Stomach (tissue), 4 donors: ENCODE measurements around the gene RBM39.
"Not testable (repeated sequence)": the region's sequence is repeated elsewhere in the genome, so short reads cannot be mapped to it uniquely, and the experiment has no call there.

Source experiments
- EP300 ChIP-seq: sonication (generic); formaldehyde crosslinking; IDR thresholded peaks from one replicate; pipeline ENCODE4 v1.6.1; 2017; ENCODE audit warnings: antibody characterized with exemption
- POLR2A ChIP-seq, 4 donors: fragments of 450-650 bp; IDR thresholded peaks; one replicate each; pipeline ENCODE4 v1.6.1; 2016; ENCODE audit warnings: antibody characterized with exemption in 4 of 4, control low read depth in 2 of 4, mild to moderate bottlenecking in 1 of 4, moderate library complexity in 1 of 4
- POLR2AphosphoS5 ChIP-seq, 3 donors: sonication (generic); formaldehyde crosslinking; IDR thresholded peaks; one replicate each; pipeline ENCODE4 v1.6.1; 2016; ENCODE audit warnings: antibody characterized with exemption in 3 of 3
- TF ChIP-seq, protein P1 (sequence below), 7 experiments: fragments of 450-650 bp in 4 of 7; fragments of 200-600 bp in 3 of 7; sonication (generic) in 3 of 7; IDR thresholded peaks; one replicate each; pipeline ENCODE4 v1.5.1; 2016 to 2019; ENCODE audit warnings: antibody characterized with exemption in 7 of 7, control low read depth in 2 of 7, mild to moderate bottlenecking in 1 of 7

DNA sequence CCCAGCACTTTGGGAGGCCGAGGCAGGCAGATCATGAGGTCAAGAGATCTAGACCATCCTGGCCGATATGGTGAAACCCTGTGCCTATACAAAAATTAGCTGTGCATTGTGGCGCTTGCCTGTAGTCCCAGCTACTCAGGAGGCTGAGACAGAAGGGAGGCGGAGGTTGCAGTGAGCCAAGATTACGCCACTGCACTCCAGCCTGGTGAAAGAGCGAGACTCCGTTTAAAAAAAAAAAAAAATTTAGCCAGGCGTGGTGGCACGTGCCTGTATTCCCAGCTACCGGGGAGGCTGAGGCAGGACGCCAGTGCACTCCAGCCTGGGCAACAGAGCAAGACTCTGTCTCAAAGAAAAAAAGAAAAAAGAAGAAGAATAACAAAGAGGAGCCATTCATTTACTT, 19.5 kb upstream of the RBM39 start:
- TF ChIP-seq, protein P1, sequence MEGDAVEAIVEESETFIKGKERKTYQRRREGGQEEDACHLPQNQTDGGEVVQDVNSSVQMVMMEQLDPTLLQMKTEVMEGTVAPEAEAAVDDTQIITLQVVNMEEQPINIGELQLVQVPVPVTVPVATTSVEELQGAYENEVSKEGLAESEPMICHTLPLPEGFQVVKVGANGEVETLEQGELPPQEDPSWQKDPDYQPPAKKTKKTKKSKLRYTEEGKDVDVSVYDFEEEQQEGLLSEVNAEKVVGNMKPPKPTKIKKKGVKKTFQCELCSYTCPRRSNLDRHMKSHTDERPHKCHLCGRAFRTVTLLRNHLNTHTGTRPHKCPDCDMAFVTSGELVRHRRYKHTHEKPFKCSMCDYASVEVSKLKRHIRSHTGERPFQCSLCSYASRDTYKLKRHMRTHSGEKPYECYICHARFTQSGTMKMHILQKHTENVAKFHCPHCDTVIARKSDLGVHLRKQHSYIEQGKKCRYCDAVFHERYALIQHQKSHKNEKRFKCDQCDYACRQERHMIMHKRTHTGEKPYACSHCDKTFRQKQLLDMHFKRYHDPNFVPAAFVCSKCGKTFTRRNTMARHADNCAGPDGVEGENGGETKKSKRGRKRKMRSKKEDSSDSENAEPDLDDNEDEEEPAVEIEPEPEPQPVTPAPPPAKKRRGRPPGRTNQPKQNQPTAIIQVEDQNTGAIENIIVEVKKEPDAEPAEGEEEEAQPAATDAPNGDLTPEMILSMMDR (IDR thresholded peaks at IDR 0.05), result not testable (repeated sequence)
- not testable (repeated sequence) for TF ChIP-seq POLR2A (IDR thresholded peaks at IDR 0.05); EP300; POLR2AphosphoS5 (IDR thresholded peaks at IDR 0.05)
